Hepatocyte (in vitro differentiated cells): Measurements from ENCODE around the gene JAK1. TPM values are rescaled to one million over a fixed set of nuclear protein-coding genes. Genes with fewer than 3 reads are reported as not detected.

Experiments
- DNase-seq: peaks from one replicate; pipeline ENCODE4 v3.0.0-alpha.2; 2016; ENCODE audit warnings: low spot score
- H2AFZ ChIP-seq: fragments of 200-600 bp; sonication (generic); 2 replicates; pipeline ENCODE4 v1.6.0; 2016; ENCODE audit warnings: antibody characterized with exemption, mild to moderate bottlenecking
- H3K27ac ChIP-seq: fragments of 200-600 bp; sonication (generic); 2 replicates; pipeline ENCODE4 v1.5.1; 2016; ENCODE audit warnings: mild to moderate bottlenecking
- H3K27me3 ChIP-seq: fragments of 200-600 bp; sonication (generic); 2 replicates; pipeline ENCODE4 v1.6.1; 2016
- H3K36me3 ChIP-seq: fragments of 200-600 bp; sonication (generic); replicated peaks from 2 replicates; pipeline ENCODE4 v1.5.1; 2016; ENCODE audit warnings: low read depth; ENCODE audit not compliant: insufficient read depth
- H3K4me1 ChIP-seq: fragments of 200-600 bp; sonication (generic); 2 replicates; pipeline ENCODE4 v1.5.1; 2016; ENCODE audit warnings: mild to moderate bottlenecking, moderate library complexity; ENCODE audit not compliant: insufficient read depth
- H3K4me2 ChIP-seq: fragments of 200-600 bp; sonication (generic); 2 replicates; pipeline ENCODE4 v1.6.0; 2016
- H3K4me3 ChIP-seq: fragments of 200-600 bp; sonication (generic); 2 replicates; pipeline ENCODE4 v1.5.1; 2016; ENCODE audit warnings: mild to moderate bottlenecking
- H3K79me2 ChIP-seq: fragments of 200-600 bp; sonication (generic); 2 replicates; pipeline ENCODE4 v1.6.0; 2017; ENCODE audit warnings: mild to moderate bottlenecking
- H3K9me2 ChIP-seq: fragments of 200-600 bp; sonication (generic); replicated peaks from 2 replicates; pipeline ENCODE4 v1.6.0; 2017; ENCODE audit warnings: mild to moderate bottlenecking; ENCODE audit not compliant: insufficient read depth
- H3K9me3 ChIP-seq: fragments of 200-600 bp; sonication (generic); 2 replicates; pipeline ENCODE4 v1.5.1; 2016; ENCODE audit warnings: low read depth, mild to moderate bottlenecking
- H4K20me1 ChIP-seq: fragments of 200-600 bp; sonication (generic); 2 replicates; pipeline ENCODE4 v1.6.0; 2016; ENCODE audit warnings: mild to moderate bottlenecking; ENCODE audit not compliant: insufficient read depth, poor library complexity, severe bottlenecking
- EZH2 ChIP-seq: fragments of 200-600 bp; sonication (generic); IDR thresholded peaks from 2 replicates; pipeline ENCODE4 v1.6.1; 2016; ENCODE audit warnings: antibody characterized with exemption, mild to moderate bottlenecking, borderline replicate concordance
- EZH2phosphoT487 ChIP-seq: fragments of 200-600 bp; sonication (generic); IDR thresholded peaks from one replicate; pipeline ENCODE4 v1.6.1; 2018; ENCODE audit warnings: antibody characterized with exemption, mild to moderate bottlenecking, low read depth, moderate library complexity; ENCODE audit not compliant: unreplicated experiment, severe bottlenecking
- WGBS: methylation state at CpG from one replicate; pipeline ENCODE4 v1.1.6; 2016; ENCODE audit warnings: low lambda C conversion rate; ENCODE audit errors: missing lambda C conversion rate; 5-methylcytosine and 5-hydroxymethylcytosine counted together
- polyA plus RNA-seq: library from polyadenylated mRNA; unstranded; fragments of >200 nt; fragmentation: Nextera tagmentation; extraction: Ambion mirVana; gene quantifications from 2 replicates; pipeline ENCODE4 v1.2.1, GENCODE V29; 2016
- total RNA-seq: library from RNA; depleted of rRNA; stranded (reverse); fragments of >200 nt; gene quantifications from 2 replicates; pipeline ENCODE4 v1.2.3, GENCODE V29; 2014
- TF ChIP-seq, protein P1 (sequence below): fragments of 200-600 bp; sonication (generic); IDR thresholded peaks from 2 replicates; pipeline ENCODE4 v1.5.1; 2016; ENCODE audit warnings: antibody characterized with exemption, mild to moderate bottlenecking; ENCODE audit not compliant: poor library complexity

Gene JAK1
- total and polyA plus RNA-seq, 2 experiments from 2014 or later = 60.2 to 102 TPM

- H4K20me1 ChIP-seq = no peaks in the 10 kb centered on the region
- no peaks in the 10 kb centered on the region for H3K36me3 ChIP-seq
- 94% methylated on average over 5 of the region's 5 CpGs for WGBS
- no peaks in the 10 kb centered on the region for H3K79me2 ChIP-seq
- H2AFZ ChIP-seq = no peak overlapping the region
- H3K9me2 ChIP-seq = no peaks in the 10 kb centered on the region
- H3K4me1 ChIP-seq = no peaks in the 10 kb centered on the region
- no peak overlapping the region for H3K27ac ChIP-seq
- no peak overlapping the region for H3K4me2 ChIP-seq
- DNase-seq = no peak
- no peak overlapping the region for H3K4me3 ChIP-seq
- peaks cover 6% of the 10 kb centered on the region for H3K27me3 ChIP-seq
- no peaks in the 10 kb centered on the region for H3K9me3 ChIP-seq
- no peak for TF ChIP-seq EZH2
- TF ChIP-seq, protein P1, sequence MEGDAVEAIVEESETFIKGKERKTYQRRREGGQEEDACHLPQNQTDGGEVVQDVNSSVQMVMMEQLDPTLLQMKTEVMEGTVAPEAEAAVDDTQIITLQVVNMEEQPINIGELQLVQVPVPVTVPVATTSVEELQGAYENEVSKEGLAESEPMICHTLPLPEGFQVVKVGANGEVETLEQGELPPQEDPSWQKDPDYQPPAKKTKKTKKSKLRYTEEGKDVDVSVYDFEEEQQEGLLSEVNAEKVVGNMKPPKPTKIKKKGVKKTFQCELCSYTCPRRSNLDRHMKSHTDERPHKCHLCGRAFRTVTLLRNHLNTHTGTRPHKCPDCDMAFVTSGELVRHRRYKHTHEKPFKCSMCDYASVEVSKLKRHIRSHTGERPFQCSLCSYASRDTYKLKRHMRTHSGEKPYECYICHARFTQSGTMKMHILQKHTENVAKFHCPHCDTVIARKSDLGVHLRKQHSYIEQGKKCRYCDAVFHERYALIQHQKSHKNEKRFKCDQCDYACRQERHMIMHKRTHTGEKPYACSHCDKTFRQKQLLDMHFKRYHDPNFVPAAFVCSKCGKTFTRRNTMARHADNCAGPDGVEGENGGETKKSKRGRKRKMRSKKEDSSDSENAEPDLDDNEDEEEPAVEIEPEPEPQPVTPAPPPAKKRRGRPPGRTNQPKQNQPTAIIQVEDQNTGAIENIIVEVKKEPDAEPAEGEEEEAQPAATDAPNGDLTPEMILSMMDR = no peak
- TF ChIP-seq EZH2phosphoT487 = no peak
These were observed 43.5 kb upstream of the JAK1 start for GRCh38 chr1:65009724-65010420.

DNA sequence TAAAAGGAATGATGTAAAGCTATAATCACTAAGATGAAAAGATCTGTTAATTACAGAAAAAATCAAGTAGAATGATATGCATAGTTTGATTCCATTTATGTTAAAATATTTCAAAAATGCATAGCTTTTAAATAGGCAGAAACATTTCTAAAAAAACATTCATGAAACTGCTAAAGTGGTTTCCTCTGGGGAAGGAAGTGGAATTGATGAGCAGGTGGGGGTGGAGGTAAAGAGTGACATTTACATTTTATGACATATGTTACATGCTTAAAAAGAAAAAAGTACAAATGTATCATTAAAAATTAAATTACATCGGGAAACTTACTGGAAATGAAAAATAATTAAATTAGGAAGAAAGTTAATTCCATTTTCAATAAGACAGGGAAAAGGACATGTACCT, 42.8 kb upstream of the JAK1 start:
- H3K4me3 ChIP-seq = no peak overlapping the region
- H3K27me3 ChIP-seq = peaks cover 12% of the 10 kb centered on the region
- no peaks in the 10 kb centered on the region for H3K36me3 ChIP-seq
- H2AFZ ChIP-seq = no peak overlapping the region
- no peak overlapping the region for H3K4me2 ChIP-seq
- H3K9me3 ChIP-seq = no peaks in the 10 kb centered on the region
- H3K9me2 ChIP-seq = no peaks in the 10 kb centered on the region
- TF ChIP-seq, protein P1 = no peak
- TF ChIP-seq EZH2phosphoT487 (no peak), EZH2 (no peak)
- no peaks in the 10 kb centered on the region for H3K79me2 ChIP-seq
- 97% methylated on average over 1 of the region's 1 CpG for WGBS
- DNase-seq = no peak
- H3K27ac ChIP-seq = no peak overlapping the region
- no peaks in the 10 kb centered on the region for H3K4me1 ChIP-seq
- no peaks in the 10 kb centered on the region for H4K20me1 ChIP-seq

- Histone ChIP-seq H3K27ac (no peak overlapping the region), H3K4me1 (peaks cover 4% of the 10 kb centered on the region), H3K27me3 (peaks cover 23% of the 10 kb centered on the region), H3K79me2 (no peaks in the 10 kb centered on the region), H3K9me2 (no peaks in the 10 kb centered on the region), H2AFZ (no peak overlapping the region), H3K4me2 (no peak overlapping the region), H3K9me3 (no peaks in the 10 kb centered on the region), H4K20me1 (no peaks in the 10 kb centered on the region), H3K4me3 (no peak overlapping the region), H3K36me3 (no peaks in the 10 kb centered on the region)
- DNase-seq = no peak
- 89% methylated on average over 2 of the region's 2 CpGs for WGBS
- no peak for TF ChIP-seq EZH2phosphoT487
- TF ChIP-seq, protein P1 = no peak
- TF ChIP-seq EZH2 = no peak
These were observed 40.5 kb upstream of the JAK1 start for GRCh38 chr1:65006806-65007205.

- no peaks in the 10 kb centered on the region for H3K9me3 ChIP-seq
- H3K36me3 ChIP-seq = no peaks in the 10 kb centered on the region
- H3K4me2 ChIP-seq = peak overlapping the region; percentile 92
- peak overlapping the region; percentile 60 for H3K4me3 ChIP-seq
- H3K9me2 ChIP-seq = no peaks in the 10 kb centered on the region
- peak overlapping the region; percentile 87 for H3K27ac ChIP-seq
- peaks cover 23% of the 10 kb centered on the region for H3K27me3 ChIP-seq
- TF ChIP-seq, protein P1 = no peak
- TF ChIP-seq EZH2phosphoT487 (no peak), EZH2 (no peak)
- H3K79me2 ChIP-seq = no peaks in the 10 kb centered on the region
- WGBS = 13% methylated on average over 11 of the region's 11 CpGs
- no peaks in the 10 kb centered on the region for H4K20me1 ChIP-seq
- DNase-seq = no peak
- peaks cover 6% of the 10 kb centered on the region for H3K4me1 ChIP-seq
- peak overlapping the region; percentile 39 for H2AFZ ChIP-seq
These were observed 36.9 kb upstream of the JAK1 start for GRCh38 chr1:65003316-65003664.
